Liver (tissue), 2 donors: ENCODE data around the gene SAE1.

Source experiments
- YY1 ChIP-seq: IDR thresholded peaks from 2 replicates; pipeline ENCODE4 v1.6.1; 2016; ENCODE audit warnings: antibody characterized with exemption, mild to moderate bottlenecking
- TF ChIP-seq, protein P1 (sequence below): fragments of 150-350 bp; IDR thresholded peaks from 2 replicates; pipeline ENCODE4 v1.5.1; 2017; ENCODE audit warnings: improper control_type of control experiment, low read depth, low read length; ENCODE audit not compliant: missing input control
- donor health status: healthy.

DNA sequence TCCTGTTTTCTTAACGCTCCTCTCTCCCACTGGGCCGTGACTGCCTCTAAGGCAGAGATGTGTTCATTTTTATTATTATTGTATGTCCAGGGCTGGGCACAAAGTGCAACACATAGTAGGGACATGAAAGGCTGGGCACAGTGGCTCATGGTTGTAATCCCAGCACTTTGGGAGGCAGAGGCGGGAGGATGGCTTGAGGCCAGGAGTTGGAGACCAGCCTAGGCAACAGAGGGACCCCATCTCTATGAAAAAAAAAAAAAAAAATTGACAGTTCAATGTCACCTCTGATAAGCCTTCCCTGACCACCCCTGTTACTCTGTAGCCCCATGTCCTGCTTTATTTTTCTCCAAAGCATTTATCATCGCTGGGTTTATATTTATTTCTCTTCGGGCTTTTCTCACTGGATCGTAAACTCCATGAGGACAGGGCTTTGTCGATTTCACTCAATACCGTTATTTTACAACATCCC lies 481 bp upstream of the SAE1 start:
- TF ChIP-seq, protein P1, sequence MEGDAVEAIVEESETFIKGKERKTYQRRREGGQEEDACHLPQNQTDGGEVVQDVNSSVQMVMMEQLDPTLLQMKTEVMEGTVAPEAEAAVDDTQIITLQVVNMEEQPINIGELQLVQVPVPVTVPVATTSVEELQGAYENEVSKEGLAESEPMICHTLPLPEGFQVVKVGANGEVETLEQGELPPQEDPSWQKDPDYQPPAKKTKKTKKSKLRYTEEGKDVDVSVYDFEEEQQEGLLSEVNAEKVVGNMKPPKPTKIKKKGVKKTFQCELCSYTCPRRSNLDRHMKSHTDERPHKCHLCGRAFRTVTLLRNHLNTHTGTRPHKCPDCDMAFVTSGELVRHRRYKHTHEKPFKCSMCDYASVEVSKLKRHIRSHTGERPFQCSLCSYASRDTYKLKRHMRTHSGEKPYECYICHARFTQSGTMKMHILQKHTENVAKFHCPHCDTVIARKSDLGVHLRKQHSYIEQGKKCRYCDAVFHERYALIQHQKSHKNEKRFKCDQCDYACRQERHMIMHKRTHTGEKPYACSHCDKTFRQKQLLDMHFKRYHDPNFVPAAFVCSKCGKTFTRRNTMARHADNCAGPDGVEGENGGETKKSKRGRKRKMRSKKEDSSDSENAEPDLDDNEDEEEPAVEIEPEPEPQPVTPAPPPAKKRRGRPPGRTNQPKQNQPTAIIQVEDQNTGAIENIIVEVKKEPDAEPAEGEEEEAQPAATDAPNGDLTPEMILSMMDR = no peak
- no peak for TF ChIP-seq YY1
